Measurements from ENCODE around the gene TM4SF1. TPM values are rescaled to one million over a fixed set of nuclear protein-coding genes. Genes with fewer than 3 reads are reported as not detected.

TM4SF1 gene, protein sequence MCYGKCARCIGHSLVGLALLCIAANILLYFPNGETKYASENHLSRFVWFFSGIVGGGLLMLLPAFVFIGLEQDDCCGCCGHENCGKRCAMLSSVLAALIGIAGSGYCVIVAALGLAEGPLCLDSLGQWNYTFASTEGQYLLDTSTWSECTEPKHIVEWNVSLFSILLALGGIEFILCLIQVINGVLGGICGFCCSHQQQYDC
- total RNA-seq, result 100 to 1,000 TPM in 1 of 4 donors, 10 to 100 TPM in 3; 50.6 to 142 (median 73.8) TPM

DNA sequence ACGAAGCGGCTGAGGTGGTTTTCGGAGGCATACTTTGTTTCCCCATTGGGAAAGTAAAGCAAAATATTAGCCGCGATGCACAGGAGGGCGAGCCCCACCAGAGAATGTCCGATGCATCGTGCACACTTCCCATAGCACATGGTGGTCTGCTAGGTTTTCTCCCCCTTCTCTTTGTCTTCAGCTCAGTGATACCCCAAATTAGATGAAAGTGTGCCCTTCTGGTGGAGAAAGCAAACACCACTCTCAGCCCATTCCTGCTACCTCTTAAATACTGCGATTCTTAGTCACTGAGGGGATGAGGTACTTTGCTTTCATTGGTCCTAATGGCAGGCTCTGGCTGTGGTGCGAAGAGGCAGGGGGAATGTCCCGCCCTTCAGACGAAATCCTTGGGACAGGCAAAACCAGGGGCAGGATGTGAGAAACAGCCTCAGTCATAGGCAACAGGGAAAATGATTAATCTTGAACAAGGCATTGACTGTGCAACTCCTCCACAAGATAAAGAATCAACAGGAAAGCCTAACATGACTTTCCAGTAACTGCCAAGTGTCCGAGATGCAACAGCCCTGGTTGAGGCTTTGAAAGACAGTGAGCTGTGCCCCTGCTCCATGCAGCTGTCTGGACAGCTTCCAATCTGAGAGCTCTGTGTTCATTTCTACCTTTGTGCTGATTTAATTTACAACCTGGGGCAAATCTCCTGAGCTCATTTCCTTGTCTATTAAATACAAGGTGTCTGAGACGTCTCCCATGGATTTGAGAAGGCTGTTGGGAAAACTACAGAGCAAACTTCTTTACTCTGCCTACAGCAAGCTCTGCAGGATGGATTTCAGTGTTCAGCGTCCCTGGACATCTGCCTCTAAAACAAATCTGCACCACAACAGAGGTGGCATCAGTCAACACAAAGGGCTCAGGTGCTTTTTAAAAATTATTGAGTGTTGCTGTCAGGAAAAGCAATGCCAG is at the start of gene TM4SF1:
TM4SF1 (minus strand) TSS at position 242 of the 957 bp plus-strand sequence; CDS start at position 140, 102 bp downstream.
- TF ChIP-seq, protein P1, sequence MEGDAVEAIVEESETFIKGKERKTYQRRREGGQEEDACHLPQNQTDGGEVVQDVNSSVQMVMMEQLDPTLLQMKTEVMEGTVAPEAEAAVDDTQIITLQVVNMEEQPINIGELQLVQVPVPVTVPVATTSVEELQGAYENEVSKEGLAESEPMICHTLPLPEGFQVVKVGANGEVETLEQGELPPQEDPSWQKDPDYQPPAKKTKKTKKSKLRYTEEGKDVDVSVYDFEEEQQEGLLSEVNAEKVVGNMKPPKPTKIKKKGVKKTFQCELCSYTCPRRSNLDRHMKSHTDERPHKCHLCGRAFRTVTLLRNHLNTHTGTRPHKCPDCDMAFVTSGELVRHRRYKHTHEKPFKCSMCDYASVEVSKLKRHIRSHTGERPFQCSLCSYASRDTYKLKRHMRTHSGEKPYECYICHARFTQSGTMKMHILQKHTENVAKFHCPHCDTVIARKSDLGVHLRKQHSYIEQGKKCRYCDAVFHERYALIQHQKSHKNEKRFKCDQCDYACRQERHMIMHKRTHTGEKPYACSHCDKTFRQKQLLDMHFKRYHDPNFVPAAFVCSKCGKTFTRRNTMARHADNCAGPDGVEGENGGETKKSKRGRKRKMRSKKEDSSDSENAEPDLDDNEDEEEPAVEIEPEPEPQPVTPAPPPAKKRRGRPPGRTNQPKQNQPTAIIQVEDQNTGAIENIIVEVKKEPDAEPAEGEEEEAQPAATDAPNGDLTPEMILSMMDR (IDR thresholded peaks at IDR 0.05; ENCODE audit: low read depth), result no peak

- TF ChIP-seq, protein P1 (IDR thresholded peaks at IDR 0.05; ENCODE audit: low read depth), result no peak
Measured at GRCh38 chr3:149426325-149426724, 48.9 kb upstream of the TM4SF1 start.

- TF ChIP-seq, protein P1 (IDR thresholded peaks at IDR 0.05; ENCODE audit: low read depth), result no peak
Measured at GRCh38 chr3:149424918-149425317, 47.5 kb upstream of the TM4SF1 start.

- TF ChIP-seq, protein P1 (IDR thresholded peaks at IDR 0.05; ENCODE audit: low read depth), result no peak
Measured at GRCh38 chr3:149421764-149422163, 44.3 kb upstream of the TM4SF1 start.

GRCh38 chr3:149419816-149420215 is 42.4 kb upstream of the TM4SF1 start:
- TF ChIP-seq, protein P1 (IDR thresholded peaks at IDR 0.05; ENCODE audit: low read depth), result no peak

GRCh38 chr3:149417727-149418126 is 40.3 kb upstream of the TM4SF1 start:
- TF ChIP-seq, protein P1 (IDR thresholded peaks at IDR 0.05; ENCODE audit: low read depth), result no peak

- TF ChIP-seq, protein P1 (IDR thresholded peaks at IDR 0.05; ENCODE audit: low read depth), result no peak
Measured at GRCh38 chr3:149417174-149417573, 39.7 kb upstream of the TM4SF1 start.
